ENCODE data around the gene KRT26.

DNA sequence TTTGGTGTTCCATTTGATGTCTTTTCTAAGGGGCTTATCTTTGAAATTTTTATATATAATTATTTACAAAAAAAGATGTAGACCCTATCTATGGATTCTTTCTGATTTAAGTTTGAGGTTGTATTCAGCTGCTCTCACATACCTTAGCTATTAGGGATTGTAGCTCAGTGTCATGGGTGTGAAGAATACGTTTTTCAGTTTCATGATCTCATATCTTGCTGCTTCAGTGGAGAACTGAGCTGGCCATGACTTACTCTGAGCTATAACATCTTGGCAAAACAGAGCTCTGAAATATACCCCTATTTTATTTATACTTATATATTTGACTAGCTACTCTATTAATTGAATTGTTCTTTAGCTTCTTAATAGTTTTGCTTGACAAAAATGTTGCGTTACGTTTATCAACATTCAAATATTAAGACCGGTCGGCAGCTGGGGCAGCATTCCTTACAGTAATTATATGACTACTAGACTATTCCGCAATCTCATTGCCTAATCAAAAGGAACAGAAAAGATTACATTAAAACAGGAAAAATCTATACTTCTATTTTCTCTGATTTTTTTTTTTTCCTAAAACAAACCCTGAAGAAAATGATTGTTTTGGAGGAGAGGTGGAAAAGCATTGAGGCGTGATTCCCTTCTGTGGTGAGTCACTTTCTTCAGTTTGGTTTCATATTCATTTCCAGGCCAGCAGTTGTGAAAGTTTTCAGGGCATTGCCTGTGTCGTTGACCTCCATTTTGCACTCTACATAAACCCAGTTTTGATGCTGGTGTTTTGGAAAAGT is 44.4 kb downstream of the KRT26 start:
- TF ChIP-seq POLR2A (IDR thresholded peaks at IDR 0.05; ENCODE audit: low read length), result no peak
- TF ChIP-seq, protein P1, sequence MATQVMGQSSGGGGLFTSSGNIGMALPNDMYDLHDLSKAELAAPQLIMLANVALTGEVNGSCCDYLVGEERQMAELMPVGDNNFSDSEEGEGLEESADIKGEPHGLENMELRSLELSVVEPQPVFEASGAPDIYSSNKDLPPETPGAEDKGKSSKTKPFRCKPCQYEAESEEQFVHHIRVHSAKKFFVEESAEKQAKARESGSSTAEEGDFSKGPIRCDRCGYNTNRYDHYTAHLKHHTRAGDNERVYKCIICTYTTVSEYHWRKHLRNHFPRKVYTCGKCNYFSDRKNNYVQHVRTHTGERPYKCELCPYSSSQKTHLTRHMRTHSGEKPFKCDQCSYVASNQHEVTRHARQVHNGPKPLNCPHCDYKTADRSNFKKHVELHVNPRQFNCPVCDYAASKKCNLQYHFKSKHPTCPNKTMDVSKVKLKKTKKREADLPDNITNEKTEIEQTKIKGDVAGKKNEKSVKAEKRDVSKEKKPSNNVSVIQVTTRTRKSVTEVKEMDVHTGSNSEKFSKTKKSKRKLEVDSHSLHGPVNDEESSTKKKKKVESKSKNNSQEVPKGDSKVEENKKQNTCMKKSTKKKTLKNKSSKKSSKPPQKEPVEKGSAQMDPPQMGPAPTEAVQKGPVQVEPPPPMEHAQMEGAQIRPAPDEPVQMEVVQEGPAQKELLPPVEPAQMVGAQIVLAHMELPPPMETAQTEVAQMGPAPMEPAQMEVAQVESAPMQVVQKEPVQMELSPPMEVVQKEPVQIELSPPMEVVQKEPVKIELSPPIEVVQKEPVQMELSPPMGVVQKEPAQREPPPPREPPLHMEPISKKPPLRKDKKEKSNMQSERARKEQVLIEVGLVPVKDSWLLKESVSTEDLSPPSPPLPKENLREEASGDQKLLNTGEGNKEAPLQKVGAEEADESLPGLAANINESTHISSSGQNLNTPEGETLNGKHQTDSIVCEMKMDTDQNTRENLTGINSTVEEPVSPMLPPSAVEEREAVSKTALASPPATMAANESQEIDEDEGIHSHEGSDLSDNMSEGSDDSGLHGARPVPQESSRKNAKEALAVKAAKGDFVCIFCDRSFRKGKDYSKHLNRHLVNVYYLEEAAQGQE (IDR thresholded peaks at IDR 0.05), result no peak
- TF ChIP-seq CBX8 (IDR thresholded peaks at IDR 0.05), result no peak
- TF ChIP-seq, protein P2, sequence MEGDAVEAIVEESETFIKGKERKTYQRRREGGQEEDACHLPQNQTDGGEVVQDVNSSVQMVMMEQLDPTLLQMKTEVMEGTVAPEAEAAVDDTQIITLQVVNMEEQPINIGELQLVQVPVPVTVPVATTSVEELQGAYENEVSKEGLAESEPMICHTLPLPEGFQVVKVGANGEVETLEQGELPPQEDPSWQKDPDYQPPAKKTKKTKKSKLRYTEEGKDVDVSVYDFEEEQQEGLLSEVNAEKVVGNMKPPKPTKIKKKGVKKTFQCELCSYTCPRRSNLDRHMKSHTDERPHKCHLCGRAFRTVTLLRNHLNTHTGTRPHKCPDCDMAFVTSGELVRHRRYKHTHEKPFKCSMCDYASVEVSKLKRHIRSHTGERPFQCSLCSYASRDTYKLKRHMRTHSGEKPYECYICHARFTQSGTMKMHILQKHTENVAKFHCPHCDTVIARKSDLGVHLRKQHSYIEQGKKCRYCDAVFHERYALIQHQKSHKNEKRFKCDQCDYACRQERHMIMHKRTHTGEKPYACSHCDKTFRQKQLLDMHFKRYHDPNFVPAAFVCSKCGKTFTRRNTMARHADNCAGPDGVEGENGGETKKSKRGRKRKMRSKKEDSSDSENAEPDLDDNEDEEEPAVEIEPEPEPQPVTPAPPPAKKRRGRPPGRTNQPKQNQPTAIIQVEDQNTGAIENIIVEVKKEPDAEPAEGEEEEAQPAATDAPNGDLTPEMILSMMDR (IDR thresholded peaks at IDR 0.05), result no peak
- no peak for TF ChIP-seq SMC3 (IDR thresholded peaks at IDR 0.05)
- no peak for TF ChIP-seq RCOR1 (IDR thresholded peaks at IDR 0.05; ENCODE audit: low read depth, low read length)
- TF ChIP-seq CEBPB (IDR thresholded peaks at IDR 0.05), result peak in 1 of 2 experiments; percentile 15; a peak in 1 of 4 replicates
- TF ChIP-seq HEYL (CRISPR knock-in tag; IDR thresholded peaks at IDR 0.05), result no peak
- TF ChIP-seq, protein P3, sequence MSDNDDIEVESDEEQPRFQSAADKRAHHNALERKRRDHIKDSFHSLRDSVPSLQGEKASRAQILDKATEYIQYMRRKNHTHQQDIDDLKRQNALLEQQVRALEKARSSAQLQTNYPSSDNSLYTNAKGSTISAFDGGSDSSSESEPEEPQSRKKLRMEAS (IDR thresholded peaks at IDR 0.05), result no peak
- no peak for TF ChIP-seq MAFK (IDR thresholded peaks at IDR 0.05; ENCODE audit: partially characterized antibody)

Data from A549 (cell line).